ENCODE data around the gene CCDC85C.
A peak's percentile ranks its signal among the peaks of the same experiment; 100 is the strongest.

The CCDC85C gene

DNA sequence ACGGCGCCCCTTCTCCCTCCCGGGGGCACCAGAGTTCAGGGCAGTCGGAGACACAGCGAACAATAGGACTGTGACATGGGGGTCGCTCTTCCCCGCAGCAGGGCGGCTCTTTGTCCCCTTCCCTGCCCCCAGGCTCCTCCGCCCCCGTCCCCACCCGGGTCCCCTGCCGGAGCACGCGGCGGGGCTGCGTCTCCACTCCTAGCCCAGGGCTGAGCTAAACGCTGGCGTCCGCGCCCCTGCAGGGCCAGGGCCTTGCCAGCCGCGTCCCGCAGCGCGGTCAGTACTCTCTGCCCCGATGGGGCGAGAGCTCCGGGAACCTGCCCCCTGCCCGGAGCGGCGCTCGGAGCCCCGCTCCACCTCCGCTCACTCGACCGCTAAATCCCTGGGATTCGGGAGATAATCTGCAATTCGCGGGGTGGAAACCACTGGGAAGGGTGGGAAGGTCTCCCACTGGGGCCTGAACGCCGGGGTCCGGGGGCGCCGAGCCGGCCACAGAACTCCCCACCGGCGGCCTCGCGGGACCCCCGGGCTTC, 825 bp upstream of the CCDC85C start:
- DNase-seq = no peak

DNA sequence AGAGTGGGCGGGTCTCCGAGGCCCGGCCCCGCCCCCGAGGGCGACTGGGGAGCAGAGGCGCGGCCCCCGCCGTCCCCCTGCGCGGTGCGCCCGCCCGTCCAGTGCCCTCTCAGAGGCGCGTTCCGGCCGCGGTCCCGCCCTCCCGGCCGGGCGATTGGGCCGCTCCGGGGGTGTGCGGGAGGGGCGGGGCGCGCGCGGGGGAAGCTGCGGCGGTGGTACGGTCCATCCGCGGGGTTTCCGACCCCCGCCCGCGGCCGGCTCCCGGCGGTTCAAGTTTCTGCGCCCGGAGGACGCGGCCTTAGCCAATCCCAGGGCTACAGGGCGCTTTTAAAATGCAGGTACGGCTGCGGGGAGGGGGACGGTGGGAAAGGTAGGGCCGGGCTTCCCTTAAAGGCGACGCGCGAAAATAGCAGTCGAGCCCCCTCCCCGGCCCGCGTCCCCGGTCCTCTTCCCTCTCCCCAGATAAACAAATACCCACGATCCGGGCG, 315 bp upstream of the CCDC85C start:
- peak; percentile 73 for DNase-seq

DNA sequence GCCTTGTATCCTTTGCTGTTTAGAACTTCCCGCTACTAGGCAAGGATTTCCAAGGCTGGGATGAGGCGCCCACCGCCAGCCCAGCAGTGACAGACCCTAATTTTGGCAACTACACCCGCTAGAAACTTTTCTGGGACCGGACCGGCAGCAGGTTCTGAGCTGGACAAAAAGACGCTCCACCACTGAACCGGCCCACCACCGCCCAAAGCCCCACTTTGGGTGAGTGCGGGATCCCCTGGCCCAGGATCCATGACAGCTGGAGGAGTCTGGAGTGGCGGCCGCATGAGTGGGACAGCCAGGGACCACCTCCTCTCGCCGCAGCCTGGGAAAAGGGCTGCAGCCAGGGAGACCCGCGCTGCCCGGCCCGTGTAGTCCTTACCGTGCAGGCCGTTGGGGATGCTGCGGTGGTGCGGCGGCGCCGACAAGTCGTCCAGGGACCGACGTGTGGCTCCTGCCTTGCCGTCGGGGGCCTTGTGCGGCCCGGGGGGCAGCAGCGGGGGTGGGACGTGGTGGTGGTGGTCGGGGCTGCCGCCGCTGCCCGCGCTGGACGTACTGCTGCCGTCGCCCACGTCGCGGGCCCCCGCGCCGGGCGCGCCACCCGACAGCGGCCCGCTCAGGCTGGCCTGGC, 1.1 kb downstream of the CCDC85C start:
- no peak for DNase-seq

DNA sequence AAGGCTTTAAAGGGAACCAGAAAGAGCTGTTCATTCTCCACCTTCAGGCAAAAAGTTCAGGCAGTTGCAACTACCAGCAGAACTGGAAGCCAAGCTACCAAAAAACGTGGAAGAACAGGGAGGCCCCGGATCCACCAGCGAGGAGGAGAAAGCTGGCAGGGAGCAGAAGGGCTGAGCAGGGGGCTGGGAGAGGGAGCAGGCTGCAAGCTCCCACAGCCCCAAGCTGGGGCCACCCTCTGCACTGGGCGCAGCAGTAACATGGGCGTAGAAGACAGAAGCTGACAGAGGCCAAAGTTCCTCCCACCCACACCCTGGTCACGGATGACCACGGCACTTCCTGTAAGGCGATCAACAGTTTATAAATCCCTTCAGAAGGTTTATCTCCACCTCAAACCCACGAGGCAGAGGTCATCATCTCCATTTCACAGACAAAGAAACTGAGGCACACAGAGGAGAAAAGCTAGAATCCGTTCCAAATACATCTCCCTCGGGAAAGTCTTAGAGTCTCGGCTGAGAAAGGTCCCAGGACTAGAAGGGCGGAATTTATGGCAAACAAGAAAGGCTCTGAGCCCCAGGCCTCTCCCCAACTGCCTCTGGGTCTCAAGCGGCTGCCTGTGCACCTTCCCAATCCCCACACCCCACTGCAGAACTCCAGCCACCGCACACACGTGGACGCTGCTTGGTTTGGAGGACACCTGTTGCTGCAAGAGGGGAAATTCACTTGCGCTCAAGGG, 1.8 kb downstream of the CCDC85C start:
- peak; percentile 41 for DNase-seq

DNA sequence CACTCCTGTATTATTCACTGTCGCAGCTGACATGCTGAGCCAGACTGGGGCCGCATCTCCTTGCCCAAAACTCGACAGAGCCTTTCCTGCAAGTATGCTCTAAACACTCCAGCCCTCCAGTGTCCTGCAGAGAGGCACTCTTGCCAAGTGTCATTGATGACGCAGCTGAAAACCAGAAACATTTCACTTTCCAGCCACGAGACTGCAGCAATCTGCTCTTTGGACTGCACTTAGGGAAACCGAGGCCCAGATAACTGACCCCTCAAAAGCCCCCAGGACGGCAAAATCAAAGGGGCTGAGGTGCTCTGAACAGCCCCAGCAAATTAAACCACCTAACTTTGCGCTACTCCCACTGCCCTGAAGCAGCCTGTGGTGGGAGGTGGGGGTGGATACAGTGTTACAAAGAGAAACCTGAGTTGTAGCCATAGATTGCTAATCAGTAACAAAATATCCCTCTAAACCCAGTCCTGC, 2.6 kb downstream of the CCDC85C start:
- DNase-seq = no peak

DNA sequence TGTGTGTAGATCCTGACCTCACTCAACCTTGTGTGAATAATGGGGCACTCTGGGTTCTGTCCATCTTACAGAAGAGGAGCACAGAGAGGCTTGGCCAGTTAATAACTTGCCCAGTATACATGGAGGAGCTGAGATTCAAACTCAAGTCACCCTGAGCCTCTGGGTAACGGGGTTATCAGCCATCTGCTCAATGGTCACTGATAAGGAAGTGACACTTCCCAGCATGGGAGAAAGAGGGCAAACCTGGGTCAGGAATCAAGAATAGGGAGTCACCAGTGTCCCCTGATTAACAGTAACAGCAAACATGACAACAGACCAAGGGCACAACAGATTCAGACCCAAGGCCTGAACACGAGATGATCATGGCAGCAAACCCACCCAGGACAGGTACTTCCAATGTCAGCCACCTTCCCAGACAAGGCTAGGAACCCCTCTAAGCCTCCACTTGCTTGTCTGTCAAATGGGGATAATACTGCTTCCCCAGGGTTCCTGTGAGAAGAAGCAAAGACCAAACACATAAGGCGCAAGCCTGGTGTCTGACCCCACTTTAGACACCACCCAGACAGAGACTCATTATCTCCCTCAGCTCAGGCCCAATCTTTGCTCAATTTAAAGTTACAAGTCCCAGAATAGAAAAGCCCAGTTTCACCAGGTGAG, 3.6 kb downstream of the CCDC85C start:
- no peak for DNase-seq

DNA sequence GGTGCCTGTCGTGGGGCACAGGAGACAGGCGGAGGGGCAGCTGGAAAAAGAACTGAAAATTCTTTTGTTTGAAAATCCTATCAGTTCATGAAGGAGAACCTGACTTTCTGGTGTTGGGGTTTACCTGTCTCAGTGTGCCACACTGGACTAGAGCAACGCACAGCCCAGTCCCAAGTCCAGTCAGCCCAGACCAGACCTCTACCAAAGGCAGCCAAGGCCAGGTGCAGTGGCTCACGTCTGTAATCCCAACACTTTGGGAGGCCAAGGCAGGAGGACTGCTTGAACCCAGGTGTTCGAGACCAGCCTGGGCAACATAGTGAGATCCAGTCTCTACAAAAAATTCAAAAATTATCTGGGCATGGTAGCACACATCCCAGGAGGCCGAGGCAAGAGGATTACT, 4.6 kb downstream of the CCDC85C start:
- DNase-seq = no peak

DNA sequence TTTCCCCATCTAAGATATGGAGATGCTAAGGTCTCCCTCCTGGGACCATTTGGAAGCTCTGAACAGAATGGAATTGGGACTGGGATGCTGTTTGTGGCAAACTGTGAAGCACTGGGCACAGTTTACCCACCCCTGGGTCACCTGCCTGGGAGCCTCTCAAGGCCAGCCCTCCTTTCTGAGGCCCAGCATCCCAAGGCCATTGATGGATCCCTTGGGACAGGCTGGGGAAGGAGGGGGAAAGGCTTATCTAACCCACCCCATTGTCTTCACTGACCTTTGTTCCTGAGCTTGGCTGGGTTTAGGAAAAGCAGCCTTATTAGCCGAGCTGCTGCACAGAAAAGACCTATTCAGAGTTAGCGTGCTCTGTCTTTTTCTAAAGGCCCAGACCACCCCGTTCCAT, 5.2 kb downstream of the CCDC85C start:
- DNase-seq = no peak

DNA sequence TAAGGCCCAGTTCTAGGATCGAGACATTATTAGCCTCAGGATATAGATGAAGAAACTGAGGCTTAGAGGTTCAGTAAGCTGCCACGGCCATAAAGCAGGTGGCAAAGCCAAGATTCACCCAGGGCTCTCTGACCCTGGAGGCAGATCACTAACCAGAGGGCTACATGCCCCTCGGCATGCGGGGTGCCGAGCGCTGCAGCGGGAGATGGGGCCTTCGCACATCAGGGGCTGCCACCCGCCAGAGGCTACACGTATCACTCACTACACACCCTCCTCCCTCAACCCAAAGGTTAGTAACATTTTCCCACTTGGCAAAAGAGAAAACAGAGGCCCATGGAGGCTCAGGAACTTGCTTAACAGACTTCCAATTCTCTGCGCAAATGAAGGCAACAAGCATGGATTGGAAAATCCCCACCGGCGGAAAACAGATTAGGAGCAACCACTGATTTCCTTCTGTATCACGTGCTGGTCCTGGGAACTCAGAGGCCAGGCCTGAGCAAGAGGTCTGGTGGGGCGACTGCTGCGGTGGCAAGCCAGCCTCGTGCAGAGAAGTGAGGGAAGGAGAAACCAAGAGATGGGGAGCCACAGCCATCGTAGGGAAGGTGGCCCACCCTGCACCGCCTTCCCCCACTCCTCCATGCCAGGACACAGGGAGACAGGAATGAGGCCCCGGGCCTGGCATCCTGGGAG, 6.0 kb downstream of the CCDC85C start:
- no peak for DNase-seq

DNA sequence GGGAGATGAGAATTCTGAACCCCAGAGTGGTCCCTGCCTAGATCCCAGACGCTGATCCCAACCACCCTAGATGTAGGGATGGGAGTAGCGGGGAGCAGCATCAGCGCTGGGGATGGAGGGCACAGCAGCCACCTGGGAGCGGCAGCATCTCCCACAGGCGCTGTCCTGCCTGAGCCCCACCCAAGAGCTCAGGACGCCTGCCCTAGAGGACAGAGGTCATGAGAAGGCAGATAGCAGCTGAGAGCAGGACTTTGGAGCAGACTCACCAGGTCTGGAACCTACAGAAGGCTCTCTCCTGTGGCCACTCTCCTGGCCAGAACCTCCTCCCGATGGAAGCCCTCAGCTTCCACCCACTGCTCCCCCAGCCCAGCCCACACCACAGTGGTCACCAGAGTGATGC, 7.2 kb downstream of the CCDC85C start:
- no peak for DNase-seq

DNA sequence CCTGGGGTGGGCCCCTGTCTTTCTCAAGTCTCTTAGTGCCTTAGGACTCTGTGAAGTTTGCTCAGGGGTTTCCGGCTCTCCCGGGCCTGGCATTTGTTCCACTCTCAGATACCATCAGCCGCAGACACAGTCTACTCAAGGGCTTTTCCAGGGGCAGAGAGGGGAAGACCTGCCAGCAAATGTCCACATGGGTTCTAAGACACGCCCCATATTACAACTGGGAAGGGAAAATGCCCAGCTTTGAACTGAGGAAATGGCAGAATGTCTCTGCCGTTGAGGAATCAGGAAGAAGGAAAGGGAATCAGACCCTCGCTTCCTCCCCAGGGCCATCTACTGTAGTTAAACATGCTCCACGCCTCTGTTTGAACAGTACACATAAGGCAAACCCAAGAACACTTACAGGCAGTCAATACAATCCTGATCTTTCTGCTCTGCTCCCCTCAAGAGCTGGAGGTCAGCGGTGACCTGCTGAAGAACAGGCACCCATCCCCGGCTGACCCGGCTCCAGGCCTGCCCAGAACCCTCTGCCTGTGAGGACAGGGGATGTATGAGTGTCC, 7.9 kb downstream of the CCDC85C start:
- DNase-seq = no peak

DNA sequence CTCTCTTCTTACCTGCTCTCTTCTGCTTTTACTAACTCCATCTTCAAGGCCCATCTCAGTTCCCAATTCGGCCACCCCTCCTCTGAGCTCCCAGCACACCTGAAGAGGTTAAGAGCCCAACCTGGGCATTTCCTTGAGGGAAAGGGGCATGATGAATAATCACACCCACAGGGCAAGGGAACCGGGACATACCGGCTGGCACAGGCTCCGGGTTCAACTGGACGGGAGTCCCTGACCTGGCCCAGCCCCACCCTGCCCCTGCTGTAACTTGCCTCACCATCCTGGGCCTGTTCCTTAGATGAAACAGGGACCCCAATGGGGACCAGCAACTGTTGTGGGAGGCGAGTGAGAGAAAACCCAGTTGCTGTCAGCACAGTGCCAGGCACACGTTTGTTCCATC, 8.5 kb downstream of the CCDC85C start:
- DNase-seq = no peak

DNA sequence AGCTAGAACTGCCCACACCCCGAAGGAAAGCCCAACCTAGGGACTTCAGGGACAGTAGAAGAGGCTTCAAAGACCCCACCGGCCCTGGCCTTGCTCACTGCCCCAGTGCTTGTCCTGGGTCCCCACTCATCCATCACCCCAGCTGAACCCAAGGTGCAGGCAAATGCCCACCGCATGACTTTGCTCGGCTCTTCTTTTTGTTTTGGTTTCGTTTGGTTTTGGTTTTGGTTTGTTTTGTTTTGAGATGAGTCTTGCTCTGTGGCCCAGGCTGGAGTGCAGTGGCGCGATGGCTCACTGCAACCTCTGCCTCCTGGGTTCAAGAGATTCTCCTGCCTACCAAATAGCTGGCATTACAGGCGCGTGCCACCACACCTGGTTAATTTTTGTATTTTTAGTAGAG, 9.0 kb downstream of the CCDC85C start:
- DNase-seq = peak; percentile 27

DNA sequence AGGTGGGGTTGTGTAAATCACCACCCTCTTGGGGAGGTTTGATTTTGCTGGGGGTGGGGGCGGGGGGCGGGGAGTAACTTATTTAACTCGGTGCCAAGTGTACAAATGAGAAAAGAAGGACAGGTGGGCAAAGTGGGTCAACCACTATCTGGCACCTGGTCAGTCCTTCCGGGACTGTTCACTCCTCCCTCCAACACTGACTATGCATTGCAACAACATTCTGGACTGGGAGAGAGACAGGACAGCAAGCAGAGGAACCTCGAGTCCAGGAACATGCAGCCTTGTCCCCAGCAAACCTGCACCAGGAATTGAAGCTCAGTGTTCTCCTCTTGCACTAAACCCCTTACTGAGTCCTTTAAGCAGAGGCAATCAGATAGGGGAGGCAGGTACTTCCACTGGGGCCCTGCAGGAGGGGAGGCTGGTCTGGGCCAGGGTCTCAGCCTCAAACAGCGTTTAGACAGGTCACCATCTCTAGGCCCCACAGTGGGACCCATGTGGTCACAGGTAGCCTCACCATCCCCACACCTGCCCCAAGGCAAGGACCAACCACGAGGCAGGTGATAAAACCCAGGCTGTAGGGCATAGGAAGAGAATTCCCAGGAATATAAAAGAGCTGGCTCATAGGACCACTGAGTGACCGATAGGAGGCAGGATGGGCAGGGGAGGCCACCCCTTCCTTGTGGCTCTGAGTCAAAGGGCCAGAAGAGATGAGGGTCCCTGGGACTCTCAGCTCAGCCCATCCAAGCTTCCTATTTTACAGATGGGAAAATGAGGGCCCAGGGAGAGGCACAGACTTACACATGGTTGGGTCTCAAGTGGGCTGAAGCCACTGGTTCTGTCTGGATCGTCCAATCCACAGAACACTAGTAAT, 9.8 kb downstream of the CCDC85C start:
- no peak for DNase-seq

DNA sequence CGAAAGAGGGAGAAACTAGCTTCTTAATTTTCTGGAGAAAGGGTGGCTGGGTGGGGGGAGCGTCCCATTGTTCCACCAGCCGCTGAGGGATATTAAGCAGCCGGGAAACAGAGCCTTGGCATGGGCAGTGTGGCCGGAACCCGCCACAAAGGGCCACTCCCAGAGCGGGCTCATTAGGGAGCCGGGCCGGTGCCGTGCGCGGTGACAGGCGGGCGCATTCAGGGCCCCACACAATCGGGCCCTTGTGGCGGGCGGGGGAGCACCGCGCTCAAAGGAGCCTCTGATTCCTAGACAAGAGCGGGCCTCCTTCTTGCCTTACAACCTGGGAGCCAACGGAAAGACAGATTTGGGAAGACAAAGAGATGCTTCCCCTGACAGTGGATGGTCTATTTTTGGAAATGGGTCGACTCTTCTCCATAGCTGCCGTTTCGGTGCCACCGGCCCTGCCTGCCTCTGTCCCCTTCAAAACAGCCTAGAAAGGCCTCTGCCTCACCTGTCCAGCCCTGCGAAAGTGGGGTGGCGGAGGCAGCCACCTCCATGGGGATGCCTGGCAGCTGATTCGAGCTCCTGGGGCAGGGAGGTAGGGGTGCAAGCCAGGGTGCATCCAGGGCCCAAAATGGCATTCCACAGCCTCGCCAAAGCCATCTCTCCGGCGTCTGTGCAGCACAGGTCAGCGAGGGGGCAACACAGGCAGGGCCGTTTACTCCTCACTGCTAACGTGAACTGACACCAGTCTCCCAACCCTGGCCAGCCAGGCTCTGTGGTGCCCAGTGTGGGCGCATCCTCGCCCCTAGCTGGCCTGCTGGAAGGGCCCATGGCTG, 10.9 kb downstream of the CCDC85C start:
- DNase-seq = no peak

DNA sequence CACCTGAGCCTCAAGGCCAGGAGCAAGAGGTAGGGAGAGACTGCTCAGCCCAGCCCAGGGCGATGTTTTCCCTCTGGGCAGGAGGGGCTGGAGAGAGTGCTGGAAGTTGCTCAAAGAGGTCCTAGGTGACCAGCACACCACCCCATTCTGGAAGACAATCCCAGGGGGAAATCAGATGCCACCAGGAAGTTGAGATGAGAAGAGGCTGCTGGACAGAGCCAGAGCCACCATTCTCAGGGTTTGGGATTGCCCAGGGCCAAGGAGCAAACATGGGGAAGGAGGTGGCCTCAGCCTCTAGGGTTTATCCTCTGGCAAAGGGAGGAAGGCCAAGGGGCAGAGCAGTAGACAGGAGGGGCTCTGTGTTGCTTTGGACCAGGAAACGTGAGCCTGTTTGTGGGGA, 11.6 kb downstream of the CCDC85C start:
- no peak for DNase-seq

DNA sequence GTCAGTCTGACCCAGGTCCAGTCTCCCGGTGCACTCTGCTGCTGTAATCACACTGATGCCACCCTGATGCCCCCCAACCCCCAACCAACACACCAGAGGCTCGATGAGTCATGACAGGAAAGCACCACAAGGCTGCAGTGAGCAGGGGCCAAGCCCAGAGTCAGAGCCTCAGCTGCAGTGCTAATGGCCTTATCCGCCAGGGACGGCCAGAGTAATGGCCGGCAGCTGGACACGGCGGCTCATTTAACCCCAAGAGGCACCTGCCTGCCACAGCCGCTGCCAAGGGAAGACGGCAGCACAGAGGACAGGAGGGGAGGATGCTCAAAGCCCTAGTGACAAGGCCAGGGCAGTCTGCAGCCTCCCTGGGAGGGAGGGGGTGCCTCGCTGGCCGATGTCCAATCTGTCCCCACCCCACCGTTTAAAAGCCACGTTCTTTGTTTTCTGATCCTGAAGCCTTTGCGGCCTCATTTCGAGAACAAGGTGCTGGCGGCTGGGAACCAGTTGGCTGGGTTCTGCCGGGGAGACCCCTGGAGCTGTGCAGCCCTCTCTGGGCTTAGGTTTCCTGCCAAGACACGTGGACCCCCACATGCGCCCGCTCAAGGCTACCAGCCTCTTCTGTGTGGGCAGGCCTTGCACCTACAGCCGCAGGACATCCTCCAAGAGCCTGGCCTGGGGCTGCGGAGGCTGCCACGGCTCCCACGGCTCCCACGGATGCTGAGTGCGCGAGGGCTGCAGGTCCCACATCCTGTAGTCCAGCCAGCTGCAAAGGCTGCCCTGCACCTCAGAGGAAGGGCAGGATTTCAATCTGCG, 13.1 kb downstream of the CCDC85C start:
- DNase-seq = no peak

DNA sequence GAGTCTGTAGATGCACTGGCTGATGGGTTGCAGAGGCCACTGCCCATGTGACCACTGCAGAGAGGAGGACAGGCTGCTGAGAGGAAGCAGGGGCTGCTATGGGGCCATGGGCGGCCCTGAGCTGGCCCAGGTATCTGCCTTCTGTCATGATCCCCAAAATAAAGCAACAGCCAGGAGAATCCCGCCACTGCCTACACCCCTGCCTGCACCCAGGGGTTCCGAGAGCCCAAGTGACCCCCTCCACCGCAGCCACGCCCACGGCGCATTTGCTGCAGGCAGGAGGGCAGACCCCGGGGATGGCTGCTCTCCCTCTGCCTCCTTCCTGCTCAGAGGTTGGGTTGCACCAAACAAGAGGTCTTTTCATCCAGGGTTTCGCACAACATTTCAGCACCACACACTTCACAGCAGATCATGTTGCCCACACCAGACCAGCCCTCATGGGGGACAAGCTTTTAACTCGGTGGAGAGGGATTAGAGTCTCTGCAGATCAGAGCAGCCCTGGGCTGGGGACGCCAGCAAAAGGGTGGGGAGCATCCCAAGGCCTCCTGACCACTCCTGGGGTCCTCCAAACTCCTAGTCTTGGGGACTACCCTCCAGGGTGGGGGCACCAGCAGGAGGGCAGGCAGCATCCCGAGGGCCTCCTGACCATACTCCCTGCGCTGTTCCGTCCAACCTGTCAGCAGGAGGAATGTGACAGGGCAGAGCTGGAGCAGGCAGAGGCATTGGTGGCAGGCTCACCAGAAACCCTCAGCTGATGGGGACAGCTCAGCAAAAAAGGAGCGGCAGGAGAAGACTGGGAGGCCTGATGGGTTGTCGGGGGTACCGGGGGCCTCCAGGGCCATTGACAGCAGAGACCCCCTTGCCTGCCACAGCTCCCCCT, 14.1 kb downstream of the CCDC85C start:
- no peak for DNase-seq

DNA sequence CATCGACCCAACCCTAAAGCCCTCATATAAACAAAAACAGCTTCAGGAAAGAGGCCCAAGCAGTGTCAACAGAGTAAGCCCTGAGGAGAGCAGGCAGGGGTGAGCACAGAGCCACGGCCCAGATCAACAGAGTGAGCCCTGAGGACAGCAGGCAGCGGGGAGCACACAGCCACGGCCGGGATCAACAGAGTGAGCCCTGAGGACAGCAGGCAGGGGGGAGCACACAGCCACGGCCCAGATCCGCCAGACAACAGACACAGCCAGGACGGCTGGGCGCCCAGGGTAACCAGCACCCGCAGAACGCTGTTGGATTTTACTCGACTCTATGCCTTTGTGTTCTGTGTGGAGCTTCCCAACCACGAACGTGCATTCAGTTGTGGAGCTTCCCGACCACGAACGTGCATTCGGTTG, 15.0 kb downstream of the CCDC85C start:
- DNase-seq = no peak
